GM18526 (cell line): ENCODE data around the gene OR4F17.
"Not testable (repeated sequence)": the region's sequence is repeated elsewhere in the genome, so short reads cannot be mapped to it uniquely, and the experiment has no call there.

Experiments used
- POLR2A ChIP-seq: IDR thresholded peaks from 3 replicates; pipeline ENCODE4 v1.6.1; 2011; ENCODE audit not compliant: insufficient read length; ENCODE audit errors: extremely low read depth

OR4F17 gene, protein sequence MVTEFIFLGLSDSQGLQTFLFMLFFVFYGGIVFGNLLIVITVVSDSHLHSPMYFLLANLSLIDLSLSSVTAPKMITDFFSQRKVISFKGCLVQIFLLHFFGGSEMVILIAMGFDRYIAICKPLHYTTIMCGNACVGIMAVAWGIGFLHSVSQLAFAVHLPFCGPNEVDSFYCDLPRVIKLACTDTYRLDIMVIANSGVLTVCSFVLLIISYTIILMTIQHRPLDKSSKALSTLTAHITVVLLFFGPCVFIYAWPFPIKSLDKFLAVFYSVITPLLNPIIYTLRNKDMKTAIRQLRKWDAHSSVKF

DNA sequence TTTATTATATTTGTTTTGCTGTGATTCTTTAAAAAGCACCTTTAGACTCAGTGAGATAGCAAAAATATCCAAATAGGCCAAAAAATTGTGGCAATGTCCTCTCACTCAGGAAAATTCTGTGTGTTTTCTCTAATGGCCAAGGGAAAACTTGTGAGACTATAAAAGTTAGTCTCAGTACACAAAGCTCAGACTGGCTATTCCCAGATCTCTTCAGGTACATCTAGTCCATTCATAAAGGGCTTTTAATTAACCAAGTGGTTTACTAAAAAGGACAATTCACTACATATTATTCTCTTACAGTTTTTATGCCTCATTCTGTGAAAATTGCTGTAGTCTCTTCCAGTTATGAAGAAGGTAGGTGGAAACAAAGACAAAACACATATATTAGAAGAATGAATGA, at the start of gene OR4F17:
Gene OR4F17 (plus strand): TSS at position 301 of the 400 bp plus-strand sequence. CDS start 3,575 bp downstream, outside the sequence.
- not testable (repeated sequence) for TF ChIP-seq POLR2A
